Measurements from ENCODE around the gene IRX6.

Gene IRX6

DNA sequence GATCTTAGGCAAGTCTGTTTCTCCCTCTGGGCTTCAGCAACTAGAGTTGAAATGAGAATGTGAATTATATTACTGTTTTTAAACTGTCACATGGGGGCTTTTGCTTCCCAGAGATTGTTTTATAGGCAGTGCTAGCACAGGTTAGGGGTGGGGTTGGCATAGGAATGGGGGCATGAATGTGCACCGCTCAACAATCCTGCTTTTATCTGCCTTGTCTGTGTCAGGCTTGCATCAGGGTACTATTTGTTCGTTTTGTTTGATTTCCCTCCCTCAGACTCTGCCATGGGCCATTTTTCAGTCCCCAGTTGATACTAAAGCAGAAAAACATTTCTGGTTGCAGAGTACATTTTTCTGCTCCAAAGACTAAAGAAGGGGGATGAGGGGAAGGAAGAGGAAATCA lies 34.6 kb upstream of the IRX6 start:
- no peak overlapping the region for H3K4me3 ChIP-seq (ENCODE audit: low read length)
- no peak overlapping the region for H3K9ac ChIP-seq (ENCODE audit: low read depth, low read length)
- H3K4me1 ChIP-seq (ENCODE audit: insufficient read depth, low read length), result peaks cover 10% of the 10 kb centered on the region; the same call in 1 of the 2 replicates
- no peaks in the 10 kb centered on the region for H3K27me3 ChIP-seq (ENCODE audit: insufficient read depth, low read length)
- peaks cover 7% of the 10 kb centered on the region; the same call in 1 of the 2 replicates for H3K9me3 ChIP-seq (ENCODE audit: insufficient read depth, low read depth, low read length)
- H3K36me3 ChIP-seq (ENCODE audit: insufficient read depth, low read depth, low read length), result no peaks in the 10 kb centered on the region
- no peak overlapping the region for H3K27ac ChIP-seq (ENCODE audit: low read length)

DNA sequence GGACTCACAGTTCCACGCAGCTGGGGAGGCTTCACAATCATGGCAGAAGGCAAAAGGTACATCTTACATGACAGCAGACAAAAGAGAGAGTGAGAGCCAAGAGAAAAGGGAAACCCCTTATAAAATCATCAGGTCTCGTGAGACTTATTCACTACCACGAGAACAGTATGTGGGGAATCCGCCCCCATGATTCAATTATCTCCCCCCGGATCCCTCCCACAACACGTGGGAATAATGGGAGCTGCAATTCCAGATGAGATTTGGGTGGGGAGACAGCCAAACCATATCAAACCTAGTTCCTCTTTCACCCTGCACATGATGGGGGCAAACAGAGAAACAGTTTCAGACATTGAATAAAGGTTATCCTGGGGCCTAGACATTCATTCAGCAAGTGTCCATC lies 32.2 kb upstream of the IRX6 start:
- peaks cover 9% of the 10 kb centered on the region; the same call in 1 of the 2 replicates for H3K4me1 ChIP-seq (ENCODE audit: insufficient read depth, low read length)
- no peak overlapping the region for H3K27ac ChIP-seq (ENCODE audit: low read length)
- H3K9me3 ChIP-seq (ENCODE audit: insufficient read depth, low read depth, low read length), result peaks cover 7% of the 10 kb centered on the region; the same call in 1 of the 2 replicates
- H3K4me3 ChIP-seq (ENCODE audit: low read length), result no peak overlapping the region
- no peaks in the 10 kb centered on the region for H3K36me3 ChIP-seq (ENCODE audit: insufficient read depth, low read depth, low read length)
- no peaks in the 10 kb centered on the region for H3K27me3 ChIP-seq (ENCODE audit: insufficient read depth, low read length)
- H3K9ac ChIP-seq (ENCODE audit: low read depth, low read length), result no peak overlapping the region

DNA sequence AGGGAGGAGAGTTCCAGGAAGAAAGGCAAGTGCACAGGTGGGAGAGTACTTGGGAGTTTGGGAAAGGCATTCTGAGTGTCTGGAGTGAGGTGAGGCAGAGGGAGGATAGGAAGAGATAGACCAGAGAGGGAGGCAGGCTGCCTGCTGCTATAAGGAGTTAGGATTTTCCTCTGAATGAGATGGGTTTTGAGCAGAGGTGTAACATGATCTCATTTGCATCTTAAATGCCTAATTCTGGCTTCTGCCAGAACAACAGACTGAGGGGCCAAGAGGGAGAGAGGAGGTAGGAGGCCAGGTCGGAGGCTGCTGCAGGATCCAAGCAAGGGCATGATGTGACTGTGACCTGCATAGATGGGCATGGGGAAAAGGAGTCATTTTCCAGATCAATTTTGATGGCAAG lies 31.5 kb upstream of the IRX6 start:
- Histone ChIP-seq H3K4me3 (ENCODE audit: low read length) (no peak overlapping the region), H3K27me3 (ENCODE audit: insufficient read depth, low read length) (no peaks in the 10 kb centered on the region), H3K4me1 (ENCODE audit: insufficient read depth, low read length) (peaks cover 9% of the 10 kb centered on the region; the same call in 1 of the 2 replicates), H3K27ac (ENCODE audit: low read length) (no peak overlapping the region), H3K9ac (ENCODE audit: low read depth, low read length) (no peak overlapping the region), H3K9me3 (ENCODE audit: insufficient read depth, low read depth, low read length) (peaks cover 7% of the 10 kb centered on the region; the same call in 1 of the 2 replicates), H3K36me3 (ENCODE audit: insufficient read depth, low read depth, low read length) (no peaks in the 10 kb centered on the region)

DNA sequence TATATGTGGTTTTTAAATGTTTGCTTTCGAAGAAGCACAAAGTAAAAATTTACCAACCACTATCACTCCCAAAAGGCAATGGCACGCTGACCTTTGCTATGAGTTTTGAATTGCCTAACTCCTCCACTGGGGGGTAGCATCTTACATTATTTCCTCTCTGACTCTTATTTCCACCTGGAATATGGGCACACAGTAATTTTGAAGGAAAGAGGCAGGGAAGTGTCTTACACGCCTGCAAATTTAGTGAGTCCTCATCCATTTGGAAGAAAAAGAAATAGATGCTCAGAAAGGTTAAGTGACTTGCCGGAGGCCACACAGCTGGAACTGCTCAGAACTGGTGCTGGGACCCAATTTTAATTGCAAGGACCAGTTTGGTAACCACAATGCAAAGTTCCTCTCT lies 29.9 kb upstream of the IRX6 start:
- no peaks in the 10 kb centered on the region for H3K27me3 ChIP-seq (ENCODE audit: insufficient read depth, low read length)
- H3K9ac ChIP-seq (ENCODE audit: low read depth, low read length), result no peak overlapping the region
- peaks cover 9% of the 10 kb centered on the region; the same call in 1 of the 2 replicates for H3K4me1 ChIP-seq (ENCODE audit: insufficient read depth, low read length)
- H3K36me3 ChIP-seq (ENCODE audit: insufficient read depth, low read depth, low read length), result no peaks in the 10 kb centered on the region
- H3K4me3 ChIP-seq (ENCODE audit: low read length), result no peak overlapping the region
- no peak overlapping the region for H3K27ac ChIP-seq (ENCODE audit: low read length)
- H3K9me3 ChIP-seq (ENCODE audit: insufficient read depth, low read depth, low read length), result no peaks in the 10 kb centered on the region

DNA sequence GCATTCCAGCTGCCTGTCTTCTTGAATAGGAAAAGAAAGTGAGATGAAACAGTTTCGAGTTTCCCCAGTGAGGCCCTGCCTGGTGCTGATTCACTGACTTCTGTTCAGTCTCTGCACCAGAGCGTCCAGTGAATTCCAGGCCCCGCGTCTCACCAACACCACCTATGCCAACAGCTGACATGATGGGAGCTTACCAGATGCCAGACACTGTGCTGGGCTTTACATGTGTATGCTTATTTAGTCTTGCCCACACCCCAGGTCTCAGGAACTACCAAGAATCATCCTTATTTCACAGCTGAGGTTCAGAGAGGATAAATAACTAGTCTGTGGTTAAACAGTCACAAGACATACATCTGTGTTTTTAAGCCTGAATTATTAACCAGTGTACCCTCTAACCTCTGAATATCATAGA lies 29.1 kb upstream of the IRX6 start:
- H3K9ac ChIP-seq (ENCODE audit: low read depth, low read length), result no peak overlapping the region
- H3K4me1 ChIP-seq (ENCODE audit: insufficient read depth, low read length), result peaks cover 9% of the 10 kb centered on the region; the same call in 1 of the 2 replicates
- H3K27me3 ChIP-seq (ENCODE audit: insufficient read depth, low read length), result no peaks in the 10 kb centered on the region
- H3K9me3 ChIP-seq (ENCODE audit: insufficient read depth, low read depth, low read length), result no peaks in the 10 kb centered on the region
- no peak overlapping the region for H3K27ac ChIP-seq (ENCODE audit: low read length)
- H3K36me3 ChIP-seq (ENCODE audit: insufficient read depth, low read depth, low read length), result no peaks in the 10 kb centered on the region
- H3K4me3 ChIP-seq (ENCODE audit: low read length), result no peak overlapping the region

DNA sequence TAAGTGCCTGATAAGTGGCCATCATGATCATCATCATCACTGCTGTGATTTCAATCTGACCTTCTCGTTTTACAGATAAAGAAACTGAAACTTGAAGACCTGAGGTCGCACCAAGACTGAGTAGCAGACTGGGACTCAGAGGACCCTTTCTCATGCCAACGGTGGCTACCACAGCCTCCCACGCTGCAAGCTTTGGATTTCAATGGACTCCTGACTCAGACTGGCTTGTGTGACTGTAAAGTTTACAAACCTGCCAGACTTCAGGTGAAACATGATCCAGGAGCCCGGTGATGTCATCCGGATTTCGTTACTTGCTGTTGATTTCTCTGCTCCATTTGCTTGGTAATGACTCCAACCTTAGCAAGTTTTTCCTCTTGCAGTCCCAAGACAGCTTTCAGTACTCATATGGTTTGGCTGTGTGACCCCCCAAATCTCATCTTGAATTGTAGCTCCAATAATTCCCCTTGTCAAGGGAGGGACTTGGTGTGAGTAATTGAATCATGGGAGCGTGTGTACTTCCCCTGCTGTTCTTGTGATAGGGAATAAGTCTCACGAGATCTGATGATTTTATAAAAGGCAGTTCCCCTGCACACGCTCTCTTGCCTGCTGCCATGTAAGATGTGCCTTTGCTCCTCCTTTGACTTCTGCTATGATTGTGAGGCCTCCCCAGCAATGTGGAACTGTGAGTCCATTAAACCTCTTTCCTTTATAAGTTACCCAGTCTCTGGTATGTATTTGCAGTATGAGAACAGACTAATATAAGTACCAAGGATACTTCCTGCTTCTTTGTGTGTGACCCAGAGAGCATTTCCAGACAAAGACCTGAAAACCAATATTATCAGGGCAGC lies 26.7 kb upstream of the IRX6 start:
- Histone ChIP-seq H3K27ac (ENCODE audit: low read length) (no peak overlapping the region), H3K36me3 (ENCODE audit: insufficient read depth, low read depth, low read length) (no peaks in the 10 kb centered on the region), H3K4me1 (ENCODE audit: insufficient read depth, low read length) (peaks cover 8% of the 10 kb centered on the region; the same call in 1 of the 2 replicates), H3K9me3 (ENCODE audit: insufficient read depth, low read depth, low read length) (no peaks in the 10 kb centered on the region), H3K27me3 (ENCODE audit: insufficient read depth, low read length) (no peaks in the 10 kb centered on the region), H3K9ac (ENCODE audit: low read depth, low read length) (no peak overlapping the region), H3K4me3 (ENCODE audit: low read length) (no peak overlapping the region)

DNA sequence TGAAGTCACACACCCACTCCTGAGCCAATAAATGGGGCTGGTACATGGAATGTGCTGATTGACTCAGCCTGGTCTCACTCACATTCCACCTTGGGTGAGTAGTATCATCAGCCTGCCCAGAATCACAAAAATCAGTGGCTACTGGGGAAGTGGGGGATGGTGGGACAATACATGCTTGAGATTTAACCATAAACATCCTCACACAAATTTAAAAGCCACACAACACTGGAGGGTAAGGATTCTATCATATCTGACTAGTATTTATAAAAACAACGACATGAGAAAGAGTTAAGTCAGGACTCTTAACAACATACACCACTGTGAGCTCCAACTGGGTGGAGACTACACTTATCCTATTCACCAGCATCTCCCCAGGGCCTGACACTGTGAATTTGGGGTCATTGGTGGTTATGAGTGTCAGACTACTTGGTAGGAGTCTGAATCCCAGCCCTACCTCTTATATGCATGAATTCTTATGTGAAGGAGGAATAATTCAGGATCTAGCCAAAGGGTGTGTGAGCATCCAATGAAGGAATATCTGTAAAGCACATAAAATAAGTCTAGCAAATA lies 26.0 kb upstream of the IRX6 start:
- H3K27me3 ChIP-seq (ENCODE audit: insufficient read depth, low read length), result no peaks in the 10 kb centered on the region
- H3K9me3 ChIP-seq (ENCODE audit: insufficient read depth, low read depth, low read length), result no peaks in the 10 kb centered on the region
- H3K36me3 ChIP-seq (ENCODE audit: insufficient read depth, low read depth, low read length), result no peaks in the 10 kb centered on the region
- H3K9ac ChIP-seq (ENCODE audit: low read depth, low read length), result no peak overlapping the region
- no peak overlapping the region for H3K27ac ChIP-seq (ENCODE audit: low read length)
- peaks cover 8% of the 10 kb centered on the region; the same call in 1 of the 2 replicates for H3K4me1 ChIP-seq (ENCODE audit: insufficient read depth, low read length)
- no peak overlapping the region for H3K4me3 ChIP-seq (ENCODE audit: low read length)

DNA sequence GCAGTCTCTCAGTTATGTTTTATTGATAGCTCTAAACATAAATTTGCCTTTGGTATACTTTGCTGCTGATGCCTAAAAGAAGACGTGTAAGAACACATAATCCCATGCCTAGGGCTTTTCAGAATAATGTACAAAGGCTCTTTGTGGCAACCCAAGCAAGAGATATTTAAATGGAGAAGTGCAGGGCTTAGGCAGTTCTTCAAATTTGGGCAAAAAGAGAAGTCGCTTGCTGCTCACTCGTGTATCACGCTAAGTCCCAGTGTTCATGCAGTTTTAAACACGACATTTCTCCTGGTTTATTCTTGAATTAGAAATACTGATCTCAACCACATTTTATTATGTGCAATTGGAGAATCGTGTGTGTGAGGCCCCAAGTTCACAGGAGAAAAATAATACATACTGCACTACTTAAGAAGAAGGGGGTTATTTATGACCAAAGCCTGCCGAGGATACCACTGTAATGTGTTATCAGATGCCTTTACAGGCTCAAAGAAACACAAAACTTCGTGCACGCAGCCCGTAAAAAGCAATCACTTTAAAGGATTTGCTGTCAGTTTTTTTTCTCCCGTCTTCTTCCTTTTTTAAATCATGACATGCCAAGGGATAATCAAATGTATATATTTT lies 22.5 kb upstream of the IRX6 start:
- H3K4me3 ChIP-seq (ENCODE audit: low read length), result no peak overlapping the region

DNA sequence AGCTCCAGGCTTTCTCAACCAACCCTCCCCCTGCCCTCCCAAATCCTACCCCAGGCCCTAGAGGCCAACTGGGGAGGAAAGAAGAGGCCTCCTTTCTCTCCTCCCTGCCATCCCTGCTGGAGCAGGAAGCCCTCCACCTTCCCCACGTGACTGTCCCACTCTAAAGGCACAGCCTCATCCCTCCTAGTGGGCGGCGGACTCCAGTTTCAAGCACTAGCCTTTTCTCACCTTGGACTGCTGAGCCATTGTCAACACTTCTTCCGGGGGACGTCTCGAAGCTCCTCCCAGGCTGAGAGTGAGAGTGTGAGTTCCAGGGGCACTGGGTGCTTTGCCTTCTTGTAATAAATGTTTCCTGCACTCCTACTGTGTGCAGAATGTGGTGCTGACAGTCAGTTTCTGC lies 21.4 kb upstream of the IRX6 start:
- Histone ChIP-seq H3K36me3 (ENCODE audit: insufficient read depth, low read depth, low read length) (no peaks in the 10 kb centered on the region), H3K4me1 (ENCODE audit: insufficient read depth, low read length) (peaks cover 7% of the 10 kb centered on the region; the same call in 1 of the 2 replicates), H3K4me3 (ENCODE audit: low read length) (no peak overlapping the region), H3K27ac (ENCODE audit: low read length) (no peak overlapping the region), H3K27me3 (ENCODE audit: insufficient read depth, low read length) (no peaks in the 10 kb centered on the region), H3K9me3 (ENCODE audit: insufficient read depth, low read depth, low read length) (no peaks in the 10 kb centered on the region), H3K9ac (ENCODE audit: low read depth, low read length) (no peak overlapping the region)

More for the DNA sequence above, 22.5 kb upstream of the IRX6 start:
- peaks cover 7% of the 10 kb centered on the region; the same call in 1 of the 2 replicates for H3K4me1 ChIP-seq (ENCODE audit: insufficient read depth, low read length)
- H3K36me3 ChIP-seq (ENCODE audit: insufficient read depth, low read depth, low read length), result no peaks in the 10 kb centered on the region
- no peaks in the 10 kb centered on the region for H3K27me3 ChIP-seq (ENCODE audit: insufficient read depth, low read length)
- no peak overlapping the region for H3K27ac ChIP-seq (ENCODE audit: low read length)
- H3K9ac ChIP-seq (ENCODE audit: low read depth, low read length), result no peak overlapping the region
- H3K9me3 ChIP-seq (ENCODE audit: insufficient read depth, low read depth, low read length), result no peaks in the 10 kb centered on the region

DNA sequence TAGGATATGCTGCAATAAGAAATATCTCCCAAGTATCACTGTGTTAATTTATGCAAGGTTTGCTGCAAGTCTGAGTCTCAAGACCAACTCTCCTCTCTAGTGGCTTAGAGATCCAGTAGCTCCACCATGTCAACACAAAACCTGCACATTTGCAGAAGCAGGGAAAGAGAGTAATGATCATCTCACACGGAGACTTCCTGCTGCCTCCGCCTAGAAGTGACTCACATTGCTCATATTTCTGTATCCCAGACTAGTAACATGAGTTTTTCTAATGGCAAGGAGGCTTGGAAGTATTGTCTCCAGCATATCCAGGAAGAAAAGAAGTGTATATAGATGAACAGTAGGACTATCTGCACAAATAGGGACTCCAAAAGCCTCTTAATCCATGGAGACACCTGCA lies 15.0 kb upstream of the IRX6 start:
- H3K9me3 ChIP-seq (ENCODE audit: insufficient read depth, low read depth, low read length), result no peaks in the 10 kb centered on the region
- H3K4me3 ChIP-seq (ENCODE audit: low read length), result no peak overlapping the region
- no peak overlapping the region for H3K27ac ChIP-seq (ENCODE audit: low read length)
- H3K9ac ChIP-seq (ENCODE audit: low read depth, low read length), result no peak overlapping the region
- no peaks in the 10 kb centered on the region for H3K27me3 ChIP-seq (ENCODE audit: insufficient read depth, low read length)
- H3K36me3 ChIP-seq (ENCODE audit: insufficient read depth, low read depth, low read length), result no peaks in the 10 kb centered on the region
- no peaks in the 10 kb centered on the region; the same call in 1 of the 2 replicates for H3K4me1 ChIP-seq (ENCODE audit: insufficient read depth, low read length)

DNA sequence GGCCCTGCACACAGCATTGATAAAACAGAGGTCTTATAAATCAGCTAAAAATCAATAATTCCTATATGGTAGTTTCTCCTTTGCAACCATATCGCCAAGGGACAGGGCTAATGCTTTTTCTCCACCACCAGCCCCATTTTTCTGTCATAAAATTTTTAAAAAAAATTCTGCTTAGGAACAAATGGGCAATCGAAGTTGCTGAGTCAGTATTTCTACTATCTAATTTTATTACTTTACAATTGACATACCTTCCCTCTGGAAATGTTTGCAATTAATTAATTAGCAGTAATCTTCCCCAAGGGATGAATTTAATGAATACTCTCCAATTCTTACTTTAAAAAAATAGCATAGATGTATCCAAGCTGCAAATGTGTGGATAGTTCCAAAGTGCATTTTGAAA lies 1.7 kb upstream of the IRX6 start:
- Histone ChIP-seq H3K4me1 (ENCODE audit: insufficient read depth, low read length) (no peaks in the 10 kb centered on the region), H3K27ac (ENCODE audit: low read length) (no peak overlapping the region), H3K9ac (ENCODE audit: low read depth, low read length) (no peak overlapping the region), H3K36me3 (ENCODE audit: insufficient read depth, low read depth, low read length) (no peaks in the 10 kb centered on the region), H3K4me3 (ENCODE audit: low read length) (no peak overlapping the region), H3K9me3 (ENCODE audit: insufficient read depth, low read depth, low read length) (no peaks in the 10 kb centered on the region), H3K27me3 (ENCODE audit: insufficient read depth, low read length) (peaks cover 49% of the 10 kb centered on the region)
